Endothelial cell of umbilical vein (primary cell): ENCODE data around the gene LAMC3. TPM values are rescaled to one million over a fixed set of nuclear protein-coding genes. Genes with fewer than 3 reads are reported as not detected.

Experiments used
- BruUV-seq: library from RNA; stranded (reverse); fragments of 400-500 nt; replicated peaks from 2 replicates; lab custom pipeline; 2021; lab: Mats Ljungman, UMichigan
- CTCF ChIA-PET: fragments of 300-600, 350-600 bp; sonication (Branson Sonifier 250); formaldehyde crosslinking; loops from one replicate; lab custom pipeline; 2021; ENCODE audit warnings: antibody characterized with exemption, inconsistent platforms; lab: Charles Lee
- POLR2A ChIA-PET: fragments of 300-600, 350-600 bp; sonication (Branson Sonifier 250); formaldehyde crosslinking; loops from one replicate; lab custom pipeline; 2021; ENCODE audit warnings: antibody characterized with exemption, inconsistent platforms; lab: Charles Lee
- DNase-seq: peaks from one replicate; pipeline ENCODE4 v3.0.0-alpha.2; 2011; ENCODE audit warnings: low read depth, low spot score
- FAIRE-seq: peaks from 2 replicates; lab custom pipeline; 2011; peaks lifted over from hg19 to GRCh38; lab: Jason Lieb, UNC
- H2AFZ ChIP-seq: 2 replicates; pipeline ENCODE4 v1.6.0; 2012; ENCODE audit warnings: low read depth, low read length, control low read depth, inconsistent platforms
- H3K27ac ChIP-seq: 2 replicates; pipeline ENCODE4 v1.5.1; 2011; ENCODE audit warnings: low read depth, mild to moderate bottlenecking, control low read depth, low read length, moderate library complexity; ENCODE audit not compliant: insufficient read depth
- H3K27me3 ChIP-seq, 2 experiments: 2 replicates each; pipeline versions ENCODE4 v1.6.0 to v1.6.1; 2011; ENCODE audit warnings: low read length in 2 of 2, mixed read lengths in 1 of 2; ENCODE audit not compliant: control insufficient read depth in 2 of 2, insufficient read depth in 2 of 2
- H3K36me3 ChIP-seq, 2 experiments: 2 replicates in 1 of 2; 3 replicates in 1 of 2; pipeline ENCODE4 v1.5.1; 2011; ENCODE audit warnings: low read length in 2 of 2, mild to moderate bottlenecking in 1 of 2, moderate library complexity in 1 of 2; ENCODE audit not compliant: control insufficient read depth in 2 of 2, insufficient read depth in 2 of 2; ENCODE audit errors: extremely low read depth in 1 of 2
- H3K4me1 ChIP-seq: 3 replicates; pipeline ENCODE4 v1.5.1; 2011; ENCODE audit warnings: mild to moderate bottlenecking, low read length; ENCODE audit not compliant: control insufficient read depth, insufficient read depth; ENCODE audit errors: extremely low read depth
- H3K4me2 ChIP-seq: 2 replicates; pipeline ENCODE4 v1.6.1; 2011; ENCODE audit warnings: low read length, control low read depth, mixed read lengths; ENCODE audit not compliant: insufficient read depth
- H3K4me3 ChIP-seq, 3 experiments: fragments of 200-600 bp in 1 of 3; sonication (generic), shearing (Covaris generic) in 1 of 3; replicated peaks in 1 of 3; 2 replicates each; pipeline ENCODE4 v1.5.1; 2011 to 2016; ENCODE audit warnings: control low read depth in 3 of 3, low read length in 3 of 3, mild to moderate bottlenecking in 2 of 3, inconsistent platforms in 1 of 3, low read depth in 1 of 3, moderate library complexity in 1 of 3; ENCODE audit not compliant: insufficient read depth in 1 of 3
- H3K79me2 ChIP-seq: 2 replicates; pipeline ENCODE4 v1.6.0; 2012; ENCODE audit warnings: low read length, inconsistent platforms; ENCODE audit not compliant: control insufficient read depth, insufficient read depth
- H3K9ac ChIP-seq: replicated peaks from 2 replicates; pipeline ENCODE3; 2011; ENCODE audit warnings: low read length, control low read depth; ENCODE audit not compliant: insufficient read depth; ENCODE audit errors: extremely low read depth
- H3K9me1 ChIP-seq: replicated peaks from 3 replicates; pipeline ENCODE4 v1.6.0; 2011; ENCODE audit warnings: mild to moderate bottlenecking, low read length; ENCODE audit not compliant: control insufficient read depth, insufficient read depth; ENCODE audit errors: extremely low read depth
- H3K9me3 ChIP-seq: replicated peaks from 2 replicates; pipeline ENCODE4 v1.5.1; 2012; ENCODE audit warnings: low read length, inconsistent platforms; ENCODE audit not compliant: control insufficient read depth, insufficient read depth
- H4K20me1 ChIP-seq: replicated peaks from 2 replicates; pipeline ENCODE3; 2011; ENCODE audit warnings: mild to moderate bottlenecking, low read length; ENCODE audit not compliant: control insufficient read depth, insufficient read depth; ENCODE audit errors: extremely low read depth
- CTCF ChIP-seq, 2 donors: IDR thresholded peaks; 1 replicate in 1 of 2; 2 replicates in 1 of 2; pipeline ENCODE4 v1.5.1; 2011; ENCODE audit warnings: low read length in 2 of 2, mild to moderate bottlenecking in 2 of 2, moderate library complexity in 2 of 2, control low read depth in 1 of 2, inconsistent platforms in 1 of 2, low read depth in 1 of 2; ENCODE audit not compliant: insufficient read depth in 1 of 2; ENCODE audit errors: extremely low read depth in 1 of 2
- EZH2 ChIP-seq: IDR thresholded peaks from 2 replicates; pipeline ENCODE4 v1.6.1; 2012; ENCODE audit warnings: borderline replicate concordance, low read depth, mild to moderate bottlenecking, moderate library complexity, low read length, inconsistent platforms; ENCODE audit not compliant: severe bottlenecking
- FOS ChIP-seq: IDR thresholded peaks from 2 replicates; pipeline ENCODE4 v1.6.1; 2011; ENCODE audit warnings: mild to moderate bottlenecking, low read length, moderate library complexity, borderline replicate concordance; ENCODE audit not compliant: insufficient read depth
- GATA2 ChIP-seq: IDR thresholded peaks from 2 replicates; pipeline ENCODE4 v1.7.0; 2011; ENCODE audit warnings: low read depth, mild to moderate bottlenecking, moderate library complexity, mixed read lengths, low read length; ENCODE audit not compliant: insufficient read length, insufficient read depth
- JUN ChIP-seq: IDR thresholded peaks from 2 replicates; pipeline ENCODE4 v1.6.1; 2011; ENCODE audit warnings: borderline replicate concordance, low read depth; ENCODE audit not compliant: insufficient read length, insufficient read depth
- MAX ChIP-seq: IDR thresholded peaks from 2 replicates; pipeline ENCODE4 v1.6.1; 2011; ENCODE audit not compliant: insufficient read depth, insufficient read length
- MYC ChIP-seq: IDR thresholded peaks from one replicate; pipeline ENCODE4 v1.6.1; 2011; ENCODE audit warnings: mild to moderate bottlenecking, low read depth, low read length
- POLR2A ChIP-seq: IDR thresholded peaks from 2 replicates; pipeline ENCODE4 v1.6.1; 2012; ENCODE audit warnings: low read depth, mild to moderate bottlenecking, control low read depth, low read length
- POLR2AphosphoS5 ChIP-seq: IDR thresholded peaks from 2 replicates; pipeline ENCODE4 v1.6.1; 2012; ENCODE audit warnings: low read depth, mild to moderate bottlenecking, control low read depth, low read length, moderate library complexity; ENCODE audit not compliant: insufficient read depth
- dilution Hi-C: fragments of 300-500 bp; cut with MboI; formaldehyde crosslinking; loops from one replicate; pipeline ENCODE4 v1.15.0; 2019; ENCODE audit warnings: low sequenced_read_pairs; ENCODE audit not compliant: extremely low pct_ligation_motif_present
- intact Hi-C: fragments of 100-400 bp; cut with micrococcal nuclease; formaldehyde crosslinking; loops from one replicate; pipeline ENCODE4 v1.10.0; 2022
- polyA plus RNA-seq, 4 experiments: library from polyadenylated mRNA; depleted of rRNA in 3 of 4; stranded (reverse) in 3 of 4; unstranded in 1 of 4; fragments of >200 nt; gene quantifications; 2 replicates each; pipeline versions ENCODE4 v1.2.1 to v1.2.3, GENCODE V29; 2011 to 2012; ENCODE audit warnings: missing spikeins in 1 of 4
- total RNA-seq: library from RNA; stranded (reverse); gene quantifications from 2 replicates; pipeline ENCODE4 v1.2.3, GENCODE V29; 2021

LAMC3 gene
- total and polyA plus RNA-seq, 2 donors (not counting 3 experiments of a cell fraction or from before 2014, with no cell fraction given), result 0.18 to 0.38 TPM

GRCh38 chr9:131039129-131039954, 30.4 kb downstream of the LAMC3 start:
- no peak overlapping the region for H2AFZ ChIP-seq
- peaks cover 0 to 2% of the 10 kb centered on the region in 2 experiments for H3K27me3 ChIP-seq
- DNase-seq (no peak), FAIRE-seq (no peak)
- ChIA-PET POLR2A (interaction anchor here (1.2 kb wide), 1 partner anchor 14 kb away, joined by 7 read pairs; no protein-coding TSS in a partner anchor), CTCF (interaction anchor here (0.6 to 2.5 kb wide), 8 partner anchors 10 to 338 kb away, joined by 3 to 5 read pairs (median 3); no protein-coding TSS in a partner anchor)
- BruUV-seq, result no TSS peak
- no peaks in the 10 kb centered on the region for H3K9me3 ChIP-seq
- H3K4me1 ChIP-seq, result no peaks in the 10 kb centered on the region
- no peaks in the 10 kb centered on the region for H3K9me1 ChIP-seq
- H4K20me1 ChIP-seq, result no peaks in the 10 kb centered on the region
- H3K9ac ChIP-seq, result no peak overlapping the region
- no peak overlapping the region for H3K4me3 ChIP-seq
- H3K4me2 ChIP-seq, result no peak overlapping the region
- H3K79me2 ChIP-seq, result no peaks in the 10 kb centered on the region
- dilution Hi-C loops, result no loop called here
- intact Hi-C loops, result no loop called here
- no peaks in the 10 kb centered on the region for H3K36me3 ChIP-seq
- H3K27ac ChIP-seq, result no peak overlapping the region
- no peak for TF ChIP-seq POLR2A
- no peak for TF ChIP-seq FOS
- TF ChIP-seq POLR2AphosphoS5, result no peak
- TF ChIP-seq EZH2, result no peak
- no peak for TF ChIP-seq MAX
- TF ChIP-seq GATA2, result no peak
- TF ChIP-seq CTCF (IDR thresholded peaks at IDR 0.05; ENCODE audit: extremely low read depth in 1 of 2, insufficient read depth in 1 of 2, low read depth in 1 of 2, low read length in 2 of 2), result no peak
- no peak for TF ChIP-seq JUN
- no peak for TF ChIP-seq MYC
